ENCODE data around the gene ANO8.

DNA sequence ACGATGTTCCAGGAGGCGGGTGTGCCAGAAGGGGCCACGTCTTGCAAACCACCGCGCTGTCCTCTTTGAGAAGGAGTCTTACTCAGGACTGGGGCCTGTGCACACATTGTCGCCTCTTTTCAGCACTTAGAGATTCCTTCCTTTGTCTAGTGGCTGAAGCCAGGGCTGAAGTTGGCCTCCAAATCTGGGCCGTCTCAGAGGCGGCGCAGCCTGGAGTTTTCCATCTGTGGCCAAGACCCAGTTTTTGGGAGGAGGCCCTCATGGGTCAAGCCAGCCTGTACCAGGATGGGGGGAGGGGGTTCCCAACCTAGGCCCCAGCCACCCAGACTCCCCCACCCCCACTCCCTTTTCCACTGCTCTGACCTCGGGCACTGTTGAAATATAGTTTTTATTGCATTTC is 11.8 kb downstream of the ANO8 start:
- no peak for TF ChIP-seq POLR2A (IDR thresholded peaks at IDR 0.05; ENCODE audit: low read depth, low read length)
- TF ChIP-seq POLR2AphosphoS5 (IDR thresholded peaks at IDR 0.05; ENCODE audit: low read depth, low read length): no peak
- no peak for TF ChIP-seq TAF1 (IDR thresholded peaks at IDR 0.05; ENCODE audit: borderline replicate concordance, low read depth, low read length)

Data from GM12892 (cell line).